GM18526 (cell line): ENCODE measurements around the gene GUK1.

Source experiments
- POLR2A ChIP-seq: IDR thresholded peaks from 3 replicates; pipeline ENCODE4 v1.6.1; 2011; ENCODE audit not compliant: insufficient read length; ENCODE audit errors: extremely low read depth

The GUK1 gene

DNA sequence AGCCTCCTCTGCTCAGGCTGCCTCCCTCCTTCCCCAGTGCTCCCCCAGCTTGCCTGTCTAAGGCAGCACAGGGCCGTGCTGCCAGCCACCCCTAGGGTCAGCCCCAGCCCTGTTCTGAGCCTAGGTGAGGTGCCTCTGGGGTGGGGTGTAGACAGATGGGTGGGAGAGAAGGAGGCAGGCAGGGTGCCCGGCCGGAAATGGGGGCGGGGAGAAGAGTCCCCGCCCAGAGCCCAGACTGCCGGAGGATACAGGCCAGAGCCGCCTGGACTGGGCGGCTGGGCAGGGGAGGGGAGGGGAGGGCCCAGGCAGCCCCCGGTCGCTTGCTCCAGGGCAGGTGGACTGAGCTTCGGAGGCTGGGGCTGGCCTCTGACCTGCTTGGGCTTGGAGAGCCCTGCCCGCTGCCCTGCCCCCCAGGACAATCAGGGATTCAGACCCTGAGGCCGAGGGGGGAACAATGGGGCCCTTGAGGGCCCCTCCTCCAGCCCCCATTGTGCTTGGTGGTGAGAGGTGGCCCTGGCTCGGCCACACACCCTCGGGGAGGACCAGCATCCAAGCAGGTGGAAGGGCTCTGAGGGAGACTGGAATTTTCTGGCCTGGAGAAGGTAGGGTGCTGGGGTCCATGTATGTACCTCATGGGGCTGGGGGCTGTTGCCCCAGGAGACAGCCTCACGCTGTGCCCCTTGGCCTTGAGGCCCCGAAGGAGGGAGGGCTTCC, 9.5 kb downstream of the GUK1 start, which contains the start of gene GJC2:
Gene GJC2, plus strand, starts transcription at position 525 of the 714 bp plus-strand sequence. CDS start 7,829 bp downstream, outside the sequence.
- no peak for TF ChIP-seq POLR2A

- no peak for TF ChIP-seq POLR2A
These were observed 10.0 kb downstream of the GUK1 start for GRCh38 chr1:228150120-228150460.

DNA sequence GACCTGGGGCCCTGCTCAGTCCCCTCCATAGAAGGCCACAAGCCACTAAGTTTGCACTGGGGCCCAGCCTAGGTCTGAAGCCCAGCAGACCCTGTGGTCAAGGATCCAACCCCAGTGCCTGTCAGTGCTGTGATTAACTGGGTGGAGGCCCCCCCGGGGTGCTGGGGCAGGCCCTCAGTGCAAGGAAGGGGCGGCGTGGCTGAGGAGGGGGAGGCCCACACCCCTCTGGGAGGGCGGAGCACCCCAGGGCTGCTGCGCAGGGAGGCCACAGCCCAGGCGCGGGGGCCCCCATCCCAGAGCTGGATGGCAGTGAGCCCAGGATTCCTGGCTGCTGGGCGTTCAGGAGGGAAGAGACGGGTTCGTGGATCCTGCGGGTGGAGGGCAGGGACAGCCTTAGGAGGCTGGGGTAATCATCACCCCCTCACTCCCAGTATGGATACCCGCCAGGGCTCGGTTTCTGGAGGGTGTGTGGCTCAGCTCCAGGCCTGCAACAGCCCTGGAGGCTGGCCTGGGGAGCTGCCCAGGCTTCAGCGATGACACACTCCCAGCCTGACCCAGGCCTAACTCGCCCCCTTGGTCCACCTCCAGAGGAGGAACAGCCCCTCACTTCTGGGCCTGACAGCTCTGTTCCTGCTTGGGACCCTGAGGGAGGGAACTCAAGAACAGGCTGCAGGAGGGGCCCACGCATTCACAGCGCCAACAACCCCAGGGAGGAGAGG, 10.5 kb downstream of the GUK1 start:
- no peak for TF ChIP-seq POLR2A

DNA sequence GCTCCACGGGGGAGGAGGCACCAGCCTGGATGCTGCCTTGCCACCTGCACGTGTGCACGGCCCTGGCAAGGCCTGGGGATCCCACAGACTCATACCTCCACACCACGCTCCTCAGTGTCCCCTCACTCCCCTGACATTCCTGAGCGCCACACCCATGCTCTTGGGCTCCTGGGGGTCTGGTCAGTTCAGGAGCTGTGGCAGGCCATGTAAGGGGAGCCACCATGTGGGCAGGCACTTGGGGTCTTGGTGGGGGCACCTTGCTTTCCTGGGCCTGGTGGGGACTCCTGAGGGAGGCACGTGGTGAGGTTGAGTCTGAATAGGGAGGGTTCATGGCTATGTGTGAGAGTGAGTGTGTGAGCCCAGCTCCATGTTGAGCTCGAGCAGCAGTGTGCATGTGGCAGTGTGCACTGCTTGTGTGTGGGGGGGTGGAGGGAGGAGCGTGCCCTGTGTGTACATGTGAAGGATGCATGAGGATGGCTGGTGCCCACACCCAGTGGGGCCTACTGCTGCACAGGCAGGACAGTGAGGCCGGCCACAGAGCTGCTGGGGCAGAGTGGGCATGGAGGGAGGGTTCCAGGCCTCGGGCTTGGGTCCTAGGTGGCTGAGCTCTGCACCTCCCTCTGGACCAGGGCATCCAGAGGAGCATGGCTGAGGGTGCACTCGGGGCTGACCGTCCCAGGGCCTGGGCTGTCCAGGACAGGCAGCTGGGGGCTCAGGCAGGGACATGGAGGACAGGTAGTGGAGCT, 11.3 kb downstream of the GUK1 start:
- no peak for TF ChIP-seq POLR2A

GRCh38 chr1:228152097-228152917, 12.2 kb downstream of the GUK1 start:
- no peak for TF ChIP-seq POLR2A

DNA sequence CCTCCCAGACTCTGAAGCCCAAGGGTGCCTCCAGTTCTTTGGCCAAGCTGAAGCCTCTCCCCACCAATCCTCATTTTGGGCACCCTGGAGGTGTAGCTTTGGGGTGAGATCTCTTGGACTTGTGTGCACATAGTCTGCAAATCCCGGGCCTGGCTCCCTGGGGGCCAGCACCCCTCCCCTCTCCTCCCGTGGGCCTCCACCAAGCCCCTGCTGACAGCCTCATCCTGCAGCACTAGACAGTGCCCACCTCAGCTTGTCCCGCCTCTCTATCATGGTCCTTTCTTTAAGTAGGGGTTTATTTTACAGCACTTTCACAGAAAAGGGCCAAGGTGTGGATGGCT, 12.8 kb downstream of the GUK1 start:
- no peak for TF ChIP-seq POLR2A

DNA sequence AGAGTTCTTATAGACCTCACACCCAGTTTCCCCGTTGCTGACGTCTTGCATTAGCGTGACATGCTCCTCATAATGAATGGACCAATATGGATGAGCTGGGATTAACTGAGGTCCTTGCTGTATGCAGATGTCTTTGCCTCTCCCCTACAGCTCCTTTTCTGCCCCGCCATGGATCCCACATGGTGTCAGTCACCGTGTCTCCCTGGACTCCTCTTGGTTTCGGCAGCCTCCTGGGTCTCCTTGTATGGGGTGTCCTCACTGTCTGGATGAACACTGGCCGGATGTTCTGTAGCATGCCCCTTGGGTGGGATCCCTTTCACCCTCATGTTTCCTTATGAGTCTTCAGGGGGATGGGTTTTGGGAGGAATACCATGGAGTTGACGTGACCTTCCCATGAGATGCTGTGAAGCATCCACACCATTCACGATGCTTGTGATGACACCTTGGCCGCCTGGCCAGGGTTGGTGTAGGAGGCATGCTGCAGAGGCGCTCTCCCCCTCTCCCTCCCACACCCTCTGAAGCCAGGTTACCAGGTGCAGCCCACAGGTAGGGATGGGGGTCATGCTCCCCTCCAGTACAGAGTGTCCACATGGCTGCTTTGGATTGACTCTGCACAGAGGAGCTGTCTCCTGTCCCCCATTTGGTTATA, 14.1 kb downstream of the GUK1 start:
- TF ChIP-seq POLR2A = no peak

GRCh38 chr1:228154670-228155571, 14.8 kb downstream of the GUK1 start:
- TF ChIP-seq POLR2A = no peak

DNA sequence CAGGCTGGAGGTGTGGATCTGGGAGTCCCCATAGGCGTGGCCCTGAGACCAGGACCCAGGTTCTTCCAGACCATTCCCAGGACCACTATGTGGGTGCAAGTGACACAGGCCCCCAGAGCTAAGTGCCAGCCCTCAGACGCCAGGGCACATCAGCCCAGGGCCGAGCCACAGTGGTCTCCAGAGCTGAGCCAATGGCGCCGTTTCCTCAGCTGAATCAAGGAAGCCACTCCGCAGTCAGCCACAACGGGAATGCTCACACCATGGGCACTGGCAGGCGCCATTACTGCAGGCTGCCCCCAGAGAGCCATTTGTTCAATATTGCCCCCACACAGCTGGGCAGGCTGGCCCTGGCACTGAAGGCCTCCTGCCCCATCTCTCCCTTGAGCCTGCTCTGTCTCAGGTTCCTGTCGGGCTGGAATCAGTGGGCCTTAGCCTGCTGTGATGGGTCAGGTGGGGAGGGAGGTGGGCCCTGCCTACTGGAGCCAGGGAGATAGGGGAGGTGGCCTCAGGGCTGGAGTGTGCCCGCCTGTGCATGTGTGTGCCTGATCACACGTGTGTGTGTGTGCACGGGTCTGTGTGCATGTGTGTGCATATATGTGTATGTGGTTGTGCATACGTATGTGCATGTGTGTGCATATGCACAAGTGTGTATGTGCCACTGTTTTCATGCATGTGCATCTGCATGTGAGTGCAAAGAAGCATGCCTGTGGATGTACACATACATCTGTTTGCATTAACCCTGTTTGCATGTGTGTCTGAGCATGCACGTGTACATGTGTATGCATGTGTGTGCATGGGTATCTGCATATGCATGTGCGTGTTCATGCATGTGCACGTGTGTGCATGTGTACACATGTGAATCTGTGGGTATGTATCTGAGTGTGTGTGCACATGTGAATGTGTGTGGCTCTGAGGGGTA, 15.8 kb downstream of the GUK1 start:
- TF ChIP-seq POLR2A = no peak

DNA sequence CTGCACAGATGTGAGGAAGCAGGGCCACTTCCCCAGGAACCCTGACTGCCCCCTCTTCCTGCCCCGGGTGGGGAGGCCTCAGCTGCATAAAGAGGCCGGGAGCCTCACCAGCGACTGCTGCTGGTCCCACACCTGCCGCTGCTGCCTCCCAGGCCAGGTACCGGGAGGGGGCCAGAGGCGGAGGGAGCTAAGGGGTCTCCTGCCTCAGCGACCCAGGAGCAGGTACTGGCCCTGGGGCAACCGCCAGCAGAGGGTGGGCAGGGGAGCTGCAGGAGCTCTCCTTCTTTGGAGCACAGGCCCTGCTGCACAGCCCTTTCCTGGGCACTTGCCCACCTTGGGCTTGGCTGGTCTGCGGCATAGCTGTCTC, 16.4 kb downstream of the GUK1 start:
- TF ChIP-seq POLR2A = no peak

DNA sequence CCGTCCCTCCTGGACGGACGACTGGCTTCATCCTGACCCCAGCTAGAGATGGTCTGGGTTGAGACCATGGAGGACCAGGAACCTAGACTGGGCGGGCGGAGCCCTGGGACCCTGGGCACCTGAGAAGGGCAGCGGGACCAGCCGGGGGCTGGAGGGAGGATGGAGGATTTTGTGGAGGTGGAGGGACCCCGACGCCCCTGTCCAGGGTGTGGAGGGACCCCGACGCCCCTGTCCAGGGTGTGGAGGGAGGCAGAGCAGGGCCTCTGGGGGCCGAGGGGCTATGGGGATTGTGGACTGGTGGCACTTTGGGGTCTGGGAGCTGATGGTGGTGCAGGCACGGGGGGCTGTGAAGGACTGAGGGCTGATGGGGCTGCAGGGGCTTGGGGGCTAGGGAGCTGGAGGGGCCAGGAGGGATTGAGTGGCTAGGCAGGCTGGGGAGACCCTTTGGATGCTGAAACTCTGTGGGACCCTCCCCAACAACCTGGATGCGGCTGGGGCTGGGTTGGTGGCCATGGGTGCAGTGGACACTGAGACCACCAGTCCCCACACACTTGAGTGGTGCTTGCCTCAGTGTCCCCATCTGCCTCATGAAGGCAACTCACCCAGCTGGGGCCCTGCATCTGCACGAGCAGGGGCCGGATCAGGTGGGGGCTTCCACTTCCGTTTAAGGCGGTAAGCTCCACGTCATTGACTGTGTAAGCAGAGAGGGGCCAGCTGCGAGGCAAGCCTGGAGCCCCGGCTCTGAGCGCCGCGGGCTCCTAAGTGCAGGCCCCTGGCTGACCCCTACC, 17.1 kb downstream of the GUK1 start:
- no peak for TF ChIP-seq POLR2A

GRCh38 chr1:228157729-228158126, 17.6 kb downstream of the GUK1 start:
- TF ChIP-seq POLR2A = no peak
